Activated CD8-positive, alpha-beta memory T cell treated with anti-CD3 and anti-CD28 coated beads, Interleukin-2, amount 50 U/mL, for 4 hours (primary cell): Measurements from ENCODE around the gene FHL3.

Experiments used
- DNase-seq: peaks from one replicate; pipeline ENCODE4 v3.0.0-alpha.2; 2020

FHL3 gene

DNA sequence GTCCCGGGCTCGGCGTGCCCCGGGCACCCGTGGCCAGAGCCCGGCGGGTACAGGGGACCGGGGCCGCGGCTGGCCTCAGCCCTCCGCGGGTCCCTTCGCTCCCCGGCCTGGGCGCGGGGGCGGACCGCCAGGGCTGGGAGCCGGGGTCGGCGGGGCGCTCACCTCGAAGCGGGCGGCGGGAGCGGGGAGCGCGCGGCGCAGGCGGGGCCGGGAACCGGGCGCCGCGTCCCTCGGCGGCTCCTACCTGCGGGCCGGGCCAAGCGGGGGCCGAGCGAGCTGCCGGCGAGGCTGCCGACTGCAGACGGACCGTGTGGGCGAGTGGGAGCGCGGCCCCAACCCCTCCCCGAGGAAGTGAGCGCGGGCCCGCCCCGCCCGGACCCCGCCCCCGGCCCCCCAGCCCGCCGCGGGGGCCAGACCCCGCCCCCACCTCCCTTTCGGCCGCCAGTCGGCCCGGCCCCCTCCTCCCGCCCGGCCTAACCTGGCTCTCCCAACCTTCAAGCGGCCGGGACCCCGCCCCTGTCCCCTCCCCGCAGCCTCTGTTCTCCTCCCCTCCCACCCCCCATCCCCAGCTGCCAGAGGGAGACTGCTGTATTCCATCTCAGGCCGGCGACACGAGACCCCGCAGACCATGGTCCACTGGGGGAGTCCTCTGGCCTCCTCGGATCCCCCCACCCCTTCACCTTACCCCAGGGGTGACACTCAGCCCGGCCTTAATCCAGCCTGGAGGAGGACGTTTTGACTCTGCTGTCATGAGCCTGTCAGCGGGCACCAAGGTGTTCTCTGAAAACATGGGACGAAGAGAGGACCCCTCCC, at the start of gene FHL3:
Gene FHL3, minus strand, starts transcription at position 320 of the 813 bp plus-strand sequence. CDS start 6,102 bp downstream, outside the sequence.
- DNase-seq: peak; percentile 55

GRCh38 chr1:38053416-38054091, 48.2 kb upstream of the FHL3 start:
- DNase-seq: no peak

- DNase-seq: no peak
Observed at GRCh38 chr1:38052750-38053415, 47.6 kb upstream of the FHL3 start.

DNA sequence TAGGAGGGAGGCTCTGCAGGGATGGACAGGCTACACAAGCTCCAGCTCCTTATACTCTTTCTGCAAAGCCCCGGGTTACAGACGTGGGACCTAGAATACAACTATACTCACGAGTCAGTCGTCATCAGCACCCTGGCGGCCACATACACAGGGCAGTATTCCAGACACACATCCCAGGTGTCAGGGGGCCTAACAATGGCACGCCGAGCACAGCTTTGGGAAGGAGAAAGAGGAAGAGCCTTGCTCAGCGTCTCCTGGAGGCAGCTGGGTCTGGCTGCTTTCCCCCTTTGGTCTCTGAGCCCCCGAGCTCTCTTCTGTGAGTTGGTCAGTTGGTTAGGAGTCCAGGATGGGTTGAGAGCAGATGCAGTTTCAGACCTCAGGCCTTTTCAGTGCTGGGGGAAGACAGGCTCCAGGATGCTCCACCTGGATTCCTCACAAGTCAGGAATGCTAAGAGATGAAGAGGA, 45.8 kb upstream of the FHL3 start:
- DNase-seq: no peak

- no peak for DNase-seq
Observed at GRCh38 chr1:38050397-38051078, 45.2 kb upstream of the FHL3 start.

DNA sequence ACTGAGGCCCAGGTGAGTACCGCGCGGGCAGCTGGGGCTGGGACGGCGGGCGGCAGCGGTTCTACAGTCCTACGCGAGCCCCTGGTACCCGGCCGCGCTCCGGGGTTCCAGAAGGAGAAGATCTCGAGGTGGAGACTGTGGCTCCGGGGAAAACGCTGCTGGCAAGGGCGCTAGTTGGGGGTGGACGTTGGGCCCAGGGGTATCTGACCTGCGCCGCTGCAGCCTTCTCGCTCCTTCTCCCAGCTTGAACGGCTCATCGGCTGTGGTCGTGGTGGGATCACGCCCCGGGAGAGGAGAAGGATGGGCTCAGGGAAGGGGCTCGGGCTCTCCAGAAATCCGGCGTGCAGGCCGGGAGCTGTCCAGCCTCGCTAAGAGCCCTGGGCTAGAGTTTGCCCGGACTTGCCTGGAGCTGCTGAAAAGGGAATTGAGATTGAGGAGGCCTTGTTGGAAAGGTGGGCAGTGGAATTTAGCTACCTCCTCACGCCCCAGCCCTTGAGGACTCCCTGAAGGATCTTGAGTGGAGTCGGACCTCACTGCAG, 42.4 kb upstream of the FHL3 start:
- DNase-seq: no peak

GRCh38 chr1:38046884-38047602, 41.7 kb upstream of the FHL3 start:
- peak; percentile 83 for DNase-seq

- DNase-seq: no peak
Observed at GRCh38 chr1:38046333-38046883, 41.1 kb upstream of the FHL3 start, which contains the start of gene POU3F1. TSS of gene POU3F1 (minus strand) at chr1:38046793. CDS start at chr1:38046743, 50 bp downstream.

DNA sequence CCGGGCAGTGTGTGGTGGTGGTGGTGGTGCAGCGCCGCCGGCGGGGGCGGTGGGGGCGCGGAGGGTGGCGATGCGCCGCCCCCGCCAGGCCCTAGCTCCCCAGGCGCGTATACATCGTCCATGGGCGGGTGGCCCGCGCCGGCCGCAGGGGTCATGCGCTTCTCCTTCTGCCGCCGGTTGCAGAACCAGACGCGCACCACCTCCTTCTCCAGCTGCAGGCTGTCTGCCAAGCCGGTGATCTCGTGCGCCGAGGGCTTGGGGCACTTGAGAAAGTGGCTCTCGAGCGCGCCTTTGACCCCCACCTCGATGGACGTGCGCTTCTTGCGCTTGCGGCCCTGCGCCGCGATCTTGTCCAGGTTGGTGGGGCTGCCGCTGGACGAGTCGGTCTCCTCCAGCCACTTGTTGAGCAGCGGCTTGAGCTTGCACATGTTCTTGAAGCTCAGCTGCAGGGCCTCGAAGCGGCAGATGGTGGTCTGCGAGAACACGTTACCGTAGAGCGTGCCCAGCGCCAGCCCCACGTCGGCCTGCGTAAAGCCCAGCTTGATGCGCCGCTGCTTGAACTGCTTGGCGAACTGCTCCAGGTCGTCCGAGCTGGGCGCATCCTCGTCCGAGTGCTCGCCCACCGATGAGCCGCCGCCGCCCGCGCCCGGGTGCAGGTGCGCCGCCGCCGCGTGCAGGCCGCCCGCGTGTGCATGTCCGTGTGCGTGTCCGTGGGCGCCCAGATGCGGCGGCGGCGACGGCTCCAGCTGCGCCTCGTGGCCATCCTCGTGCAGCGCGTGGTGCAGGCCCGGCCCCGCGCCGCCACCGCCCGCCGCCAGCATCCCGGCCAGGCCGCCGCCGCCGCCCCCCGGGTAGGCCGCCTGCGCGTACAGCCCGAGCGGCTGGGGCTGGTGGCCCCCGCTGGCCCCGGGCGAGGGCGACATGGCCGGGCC, 40.4 kb upstream of the FHL3 start:
- DNase-seq: no peak

- no peak for DNase-seq
Observed at GRCh38 chr1:38044221-38045215, 39.2 kb upstream of the FHL3 start.

- DNase-seq: no peak
Observed at GRCh38 chr1:38043036-38043747, 37.9 kb upstream of the FHL3 start.

- no peak for DNase-seq
Observed at GRCh38 chr1:38041936-38042834, 36.9 kb upstream of the FHL3 start.

- no peak for DNase-seq
Observed at GRCh38 chr1:38039331-38040088, 34.2 kb upstream of the FHL3 start.

DNA sequence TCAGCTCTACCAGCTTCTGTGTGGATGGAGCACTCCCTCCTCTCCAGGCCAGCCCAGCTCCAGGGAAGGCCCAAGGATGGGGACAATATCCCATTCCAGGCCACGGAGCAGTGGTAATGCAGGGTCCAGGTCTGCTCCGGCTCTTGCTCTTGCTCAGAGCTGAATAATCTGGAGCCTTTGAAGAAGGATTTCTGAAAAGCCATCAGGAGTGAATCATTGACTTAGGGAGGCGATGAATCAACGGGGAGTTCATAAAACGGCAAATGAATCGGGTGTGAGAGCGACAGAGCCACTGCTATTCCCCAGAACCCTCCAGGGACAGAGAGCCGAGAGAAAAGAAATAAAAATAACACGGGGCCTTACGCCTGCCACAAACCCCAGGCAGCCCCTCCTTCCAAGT, 33.5 kb upstream of the FHL3 start:
- DNase-seq: no peak

DNA sequence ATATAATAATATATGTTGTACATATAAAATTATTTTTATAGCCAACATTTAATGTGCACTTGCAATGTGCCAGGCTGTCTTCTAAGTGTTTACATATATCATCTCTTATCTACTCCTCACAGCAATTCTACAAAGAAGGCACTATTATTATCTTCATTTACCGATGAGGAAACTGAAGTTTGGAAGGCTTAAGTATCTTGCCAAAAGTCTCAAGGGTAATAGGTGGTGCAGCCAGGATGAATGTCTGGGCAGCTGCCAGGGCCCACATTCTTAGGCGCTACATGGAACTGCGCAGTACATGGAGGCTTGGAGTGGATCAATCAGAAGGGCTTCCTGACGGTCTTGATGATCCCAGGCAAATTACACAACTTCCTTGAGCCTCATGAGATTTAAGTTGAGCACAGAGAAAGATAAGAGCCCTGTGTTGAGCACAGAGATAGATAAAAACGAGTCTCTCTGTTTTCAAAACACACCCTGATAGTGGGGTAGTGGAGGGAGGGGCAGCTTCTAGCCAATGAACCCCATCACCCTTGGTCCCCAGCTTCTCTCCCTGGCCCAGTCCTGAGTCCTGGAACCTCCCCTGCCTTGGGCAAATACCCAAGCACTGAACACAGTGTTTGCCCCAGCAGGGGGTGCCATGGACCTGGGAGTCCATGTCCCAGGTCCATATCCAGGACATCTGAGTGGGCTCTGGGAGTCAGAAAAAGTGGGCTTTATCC, 32.1 kb upstream of the FHL3 start:
- DNase-seq: no peak

DNA sequence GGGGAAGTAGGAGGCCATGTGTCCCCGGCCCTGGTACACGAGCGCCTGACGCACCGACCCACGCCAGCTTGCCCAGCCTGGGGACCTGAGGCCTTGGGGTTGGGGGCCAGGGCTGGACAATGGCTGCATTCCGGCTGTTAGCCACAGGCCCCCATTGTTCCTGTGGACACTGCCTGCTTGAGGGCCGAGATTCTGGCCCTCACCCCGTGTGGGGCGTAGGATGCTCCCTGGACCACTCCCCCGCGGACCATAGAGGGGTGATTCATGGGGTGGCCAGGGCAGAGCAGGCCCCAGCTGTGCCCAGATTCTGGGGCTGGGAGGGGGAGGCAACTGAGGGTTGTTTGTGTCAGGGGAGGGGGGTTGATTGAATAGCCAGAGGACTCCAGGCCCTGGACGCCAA, 29.6 kb upstream of the FHL3 start:
- no peak for DNase-seq
